Measurements from ENCODE around the gene WNT7A.
"Not testable (repeated sequence)": the region's sequence is repeated elsewhere in the genome, so short reads cannot be mapped to it uniquely, and the experiment has no call there.

The WNT7A gene

DNA sequence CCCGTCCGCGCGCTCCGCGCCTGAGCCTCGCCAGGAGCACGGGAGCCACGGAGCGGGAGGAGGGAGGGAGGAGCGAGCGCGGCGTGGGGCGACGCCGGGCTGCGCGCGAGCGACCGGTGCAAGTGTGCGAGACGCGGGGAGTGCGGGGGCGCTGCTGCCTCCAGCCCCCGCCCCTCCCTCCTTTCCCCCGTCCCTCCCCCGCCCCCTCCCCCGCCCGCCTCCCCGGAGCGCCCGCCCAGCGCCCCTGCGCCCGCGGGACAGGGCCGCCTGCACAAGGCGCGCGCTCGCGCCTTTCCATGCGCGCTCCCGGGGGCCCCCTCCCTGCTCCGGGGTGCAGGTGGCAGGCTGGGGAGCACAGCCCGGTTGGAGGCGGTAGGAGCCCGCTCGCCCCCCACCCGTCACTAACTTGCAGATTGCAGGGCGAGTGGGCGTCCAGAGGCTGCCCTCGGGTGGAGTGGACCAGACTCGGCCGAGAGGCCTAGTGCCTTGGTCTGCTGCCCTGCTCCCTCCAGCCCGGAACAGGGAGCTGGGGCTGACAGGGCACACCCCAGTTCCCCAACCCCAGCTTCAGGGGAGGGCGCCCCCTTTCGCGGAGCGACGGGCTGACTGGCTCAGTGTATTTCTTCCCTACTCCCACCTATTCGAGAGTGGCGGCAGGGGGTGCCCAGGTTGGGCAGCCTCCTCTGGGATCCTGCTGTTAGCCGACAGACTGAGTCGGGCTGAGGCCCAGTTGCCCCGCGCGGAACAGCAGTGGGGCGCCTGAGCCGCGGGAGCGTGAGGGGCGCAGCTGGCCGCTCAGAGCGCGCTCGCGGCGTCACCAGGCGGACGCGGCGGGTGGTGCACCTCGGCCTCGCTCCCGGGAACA lies at the start of gene WNT7A:
WNT7A (minus strand) TSS at position 126 of the 865 bp plus-strand sequence. CDS start 255 bp downstream, outside the sequence.
- peak; percentile 29 for DNase-seq (ENCODE audit: low spot score)

DNA sequence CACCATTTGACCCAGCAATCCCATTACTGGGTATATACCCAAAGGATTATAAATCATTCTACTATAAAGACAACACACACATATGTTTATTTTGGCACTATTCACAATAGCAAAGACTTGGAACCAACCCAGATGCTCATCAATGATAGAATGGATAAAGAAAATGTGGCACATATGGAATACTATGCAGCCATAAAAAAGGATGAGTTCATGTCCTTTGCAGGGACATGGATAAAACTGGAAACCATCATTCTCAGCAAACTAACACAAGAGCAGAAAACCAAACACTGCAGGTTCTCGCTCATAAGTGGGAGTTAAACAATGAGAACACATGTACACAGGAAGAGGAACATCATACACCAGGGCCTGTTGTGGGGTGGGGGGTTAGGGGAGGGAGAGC lies 48.9 kb upstream of the WNT7A start:
- not testable (repeated sequence) for DNase-seq (ENCODE audit: low spot score)

DNA sequence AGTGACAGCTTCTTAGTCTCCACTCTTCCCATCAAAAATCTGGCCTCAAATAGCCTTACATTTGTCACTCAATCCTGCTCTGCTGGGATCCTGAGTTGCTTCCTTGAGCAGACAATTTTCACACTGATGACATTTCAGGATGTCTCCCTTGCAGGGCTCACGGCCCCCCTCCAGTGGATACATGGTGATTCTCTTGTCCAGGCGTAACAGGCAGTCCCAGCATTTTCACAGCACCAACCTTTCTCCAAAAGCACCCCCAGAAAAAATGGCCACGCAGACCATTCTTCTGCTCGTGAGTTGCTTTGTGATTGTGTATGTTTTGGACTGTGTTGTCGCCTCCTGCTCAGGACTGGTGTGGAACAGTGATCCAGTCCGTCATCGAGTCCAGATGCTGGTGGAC lies 47.4 kb upstream of the WNT7A start:
- no peak for DNase-seq (ENCODE audit: low spot score)

DNA sequence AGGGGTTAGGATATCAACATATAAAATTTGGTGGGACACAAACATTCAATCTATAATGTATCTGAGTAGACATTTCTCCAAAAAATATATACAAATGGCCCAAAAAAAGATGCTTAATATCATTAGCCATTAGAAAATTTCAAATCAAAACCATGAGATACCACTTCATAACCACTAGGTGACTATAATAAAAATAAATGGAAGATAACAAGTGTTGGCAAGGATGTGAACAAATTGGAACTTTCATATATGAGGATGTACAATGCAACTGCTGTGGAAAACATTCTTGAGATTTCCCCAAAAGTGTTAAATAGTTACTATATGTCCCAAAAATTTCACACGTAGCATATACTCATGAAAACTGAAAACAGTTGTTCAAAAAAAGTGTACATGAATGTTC lies 36.5 kb upstream of the WNT7A start:
- DNase-seq (ENCODE audit: low spot score): no peak

DNA sequence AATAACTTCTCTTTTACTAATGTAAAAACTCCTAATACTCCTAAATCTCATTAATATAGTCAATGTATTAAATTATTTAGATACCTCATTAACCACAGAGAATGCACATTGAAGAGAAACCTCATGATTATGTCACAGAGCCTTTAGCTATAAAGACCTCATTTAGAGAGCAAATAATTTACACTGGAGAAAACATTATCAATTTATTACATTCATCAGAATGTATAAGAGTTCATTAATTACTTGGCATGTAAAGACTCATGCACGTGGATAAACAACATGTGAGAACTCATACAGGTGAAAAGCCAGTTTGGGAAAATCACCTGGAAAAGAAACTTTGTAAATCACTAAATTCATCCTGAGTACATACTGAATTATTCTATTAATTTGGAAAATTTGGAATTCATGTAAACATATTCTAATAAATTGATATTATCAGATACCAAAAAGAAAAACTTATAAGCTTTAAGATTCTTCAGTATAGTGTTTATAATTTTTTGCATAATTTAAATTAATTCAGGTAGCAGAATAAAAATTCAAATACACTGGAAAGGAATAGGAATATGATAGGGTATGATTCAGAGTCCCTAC lies 22.9 kb upstream of the WNT7A start:
- DNase-seq (ENCODE audit: low spot score): no peak

DNA sequence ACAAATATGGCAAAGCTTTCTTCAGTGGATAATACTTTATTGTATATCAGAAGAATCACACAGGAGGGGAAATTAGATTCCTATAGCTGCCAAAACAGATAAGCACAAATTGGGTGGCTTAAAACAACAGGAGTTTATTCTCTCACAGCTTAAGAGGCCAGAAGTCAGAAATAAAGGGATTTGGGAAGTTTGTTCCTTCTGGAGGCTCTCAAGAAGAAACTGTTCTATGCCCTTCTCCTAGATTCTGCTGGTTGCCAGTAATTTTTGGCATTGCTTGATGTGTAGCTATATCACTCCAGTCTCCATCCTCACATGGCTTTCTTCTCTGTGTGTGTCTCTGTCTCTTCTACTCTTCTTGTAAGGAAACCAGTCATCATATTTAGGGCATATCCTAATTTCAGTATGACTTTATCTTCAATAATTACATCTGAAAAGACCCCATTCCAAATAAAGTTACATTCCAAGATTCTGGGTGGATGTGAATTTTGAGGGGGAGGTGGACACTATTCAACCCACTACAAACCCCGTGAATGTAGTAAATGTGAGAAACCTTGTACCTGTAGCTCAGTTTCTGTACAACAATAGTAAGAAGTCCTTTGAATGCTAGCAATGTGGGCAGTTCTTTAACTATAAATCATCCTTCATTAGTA lies 22.2 kb upstream of the WNT7A start:
- DNase-seq (ENCODE audit: low spot score): no peak

DNA sequence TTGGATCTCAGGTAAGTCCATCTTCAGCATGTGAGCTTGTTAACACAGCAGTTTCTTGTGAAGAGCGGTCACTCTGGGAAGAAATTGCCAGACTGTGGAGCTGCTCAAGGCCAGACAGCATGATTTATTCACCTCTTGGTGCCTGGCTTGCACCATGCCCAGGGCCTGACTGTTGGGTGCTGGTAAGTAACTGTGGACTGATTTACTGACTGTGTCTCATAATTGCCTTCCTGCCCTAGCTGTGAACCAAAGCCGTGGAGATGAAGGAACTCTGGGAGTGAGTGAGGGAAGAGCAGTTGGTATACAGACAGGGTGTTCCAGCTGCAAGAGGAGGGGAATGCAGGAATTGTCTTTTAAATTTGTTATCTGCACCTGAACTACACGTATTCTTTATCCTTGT lies 18.5 kb upstream of the WNT7A start:
- no peak for DNase-seq (ENCODE audit: low spot score)

DNA sequence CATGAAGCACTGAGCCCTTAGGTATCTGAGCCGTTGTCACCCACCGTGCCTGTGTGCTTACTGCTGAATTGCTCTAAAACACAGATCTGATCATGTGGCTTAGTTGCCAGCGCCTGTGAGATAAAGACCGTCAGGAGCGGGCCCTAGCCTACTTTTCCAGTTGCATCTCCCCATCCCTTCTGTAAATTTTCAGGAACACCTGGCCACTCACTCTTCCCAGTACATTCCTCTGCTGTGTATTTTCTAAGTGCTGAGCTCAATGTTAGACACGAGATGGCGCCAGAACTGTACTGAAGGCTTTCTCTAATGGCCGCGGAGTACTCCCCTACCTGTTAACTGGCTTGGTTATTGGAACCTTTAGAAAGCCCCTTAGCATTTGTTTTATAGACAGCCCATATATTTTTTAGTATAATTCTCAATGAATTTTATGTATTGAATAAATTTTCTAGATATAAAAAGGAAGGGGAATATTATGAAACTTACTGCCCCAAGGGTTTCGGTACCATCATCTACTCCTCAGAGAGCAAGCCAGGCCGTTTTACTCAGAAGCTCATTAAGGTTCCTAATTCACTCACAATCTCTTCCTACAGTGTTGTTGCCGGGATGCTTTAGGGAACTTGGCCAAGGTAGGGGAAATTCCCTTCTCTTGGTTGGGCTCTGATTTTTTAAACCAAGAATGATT lies 16.7 kb upstream of the WNT7A start:
- DNase-seq (ENCODE audit: low spot score): no peak

DNA sequence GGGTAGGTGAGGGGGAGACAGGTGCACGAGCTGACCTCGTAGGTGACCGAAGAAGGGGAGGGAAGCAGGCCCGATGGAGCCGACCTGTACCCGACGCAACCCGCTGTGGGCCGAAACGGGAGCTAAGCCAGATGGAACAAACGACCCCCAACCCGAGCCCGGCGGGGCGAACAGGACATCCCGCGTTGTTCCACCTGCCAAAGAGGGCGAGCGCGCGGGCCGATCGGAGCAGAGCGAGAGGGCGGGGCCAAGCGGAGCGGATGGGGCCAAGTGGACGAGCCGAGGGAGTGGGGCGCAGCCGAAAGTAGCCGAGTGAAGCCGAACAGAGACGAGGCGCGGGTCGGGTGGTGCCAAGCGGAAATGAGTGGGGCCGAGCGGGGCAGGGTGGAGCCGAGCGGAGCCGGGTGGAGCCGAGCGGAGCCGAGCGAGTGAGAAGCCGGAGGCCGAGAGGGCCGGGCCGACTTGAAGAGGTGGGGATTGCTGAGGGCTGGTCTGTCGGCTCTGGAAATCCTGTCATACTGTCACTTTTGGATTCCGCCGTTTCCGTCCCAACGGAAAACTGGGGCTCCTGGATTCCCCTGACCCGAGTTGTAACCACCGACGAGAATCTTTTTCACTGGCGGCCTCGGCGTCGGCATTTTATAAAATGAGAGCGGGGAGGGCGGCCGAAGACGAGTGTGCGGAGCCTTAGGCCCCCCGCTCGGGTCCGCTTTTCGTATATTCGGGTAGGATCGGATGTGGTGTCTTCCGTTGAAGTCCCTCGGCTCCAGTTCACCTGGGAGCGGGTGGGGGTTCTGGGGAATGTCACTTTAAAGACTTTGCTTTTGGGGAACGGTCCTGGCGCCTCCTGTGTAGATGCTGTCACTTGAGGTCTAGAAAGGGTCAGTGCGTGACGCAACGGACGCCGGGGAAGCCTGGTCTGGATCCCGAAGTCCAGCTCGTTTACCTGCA lies 15.6 kb upstream of the WNT7A start:
- DNase-seq (ENCODE audit: low spot score): peak; percentile 84

DNA sequence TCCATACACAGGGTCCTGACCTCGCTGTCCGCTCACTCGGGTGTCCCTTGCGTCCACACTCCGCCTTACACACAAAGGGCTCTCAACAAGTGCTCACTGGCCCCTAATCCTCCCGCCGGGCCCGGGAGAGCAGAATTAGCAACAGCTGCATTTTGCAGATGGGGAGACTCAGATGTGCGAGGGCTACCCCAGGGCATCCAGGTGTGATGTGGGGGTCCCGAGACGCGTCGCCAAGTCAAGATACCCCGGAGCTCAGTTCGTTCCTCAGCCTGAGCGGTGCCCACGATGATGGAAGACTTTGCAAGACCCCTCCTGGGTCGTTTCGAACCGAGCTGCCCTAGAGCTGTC lies 14.9 kb upstream of the WNT7A start:
- DNase-seq (ENCODE audit: low spot score): no peak

DNA sequence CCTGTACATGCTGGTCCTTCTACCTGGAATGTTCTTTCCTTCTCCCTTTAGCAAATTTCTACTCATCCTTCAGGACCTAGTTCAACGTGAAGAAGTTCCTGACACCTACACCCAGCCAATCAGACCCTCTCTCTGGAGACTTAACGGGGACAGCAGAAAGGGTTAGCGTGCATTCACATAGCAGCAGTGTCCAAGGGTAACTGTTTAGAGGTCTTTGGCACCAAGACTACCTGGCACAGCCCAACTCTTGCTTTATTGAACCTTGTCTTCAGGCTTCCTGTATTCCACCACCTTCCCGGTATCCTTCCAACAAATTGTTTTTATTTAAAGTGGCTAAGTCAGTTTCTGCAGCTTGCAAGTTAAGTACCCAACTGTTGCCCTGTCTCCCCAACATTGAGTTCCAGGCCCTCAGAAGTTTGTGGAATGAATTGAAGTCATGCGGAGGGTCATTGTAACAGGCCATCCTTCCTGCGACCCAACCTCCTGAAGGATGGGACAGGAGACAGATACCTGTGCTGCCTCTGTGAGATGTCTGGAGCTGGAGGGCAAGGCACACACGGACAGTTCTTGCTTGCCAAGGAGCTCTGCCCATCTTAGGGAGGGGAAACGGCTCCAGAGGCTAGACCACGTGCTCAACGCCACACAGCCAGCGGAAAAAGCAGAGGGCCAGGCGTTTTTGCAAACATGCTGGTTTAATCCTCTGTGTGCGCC lies 14.4 kb upstream of the WNT7A start:
- DNase-seq (ENCODE audit: low spot score): no peak

DNA sequence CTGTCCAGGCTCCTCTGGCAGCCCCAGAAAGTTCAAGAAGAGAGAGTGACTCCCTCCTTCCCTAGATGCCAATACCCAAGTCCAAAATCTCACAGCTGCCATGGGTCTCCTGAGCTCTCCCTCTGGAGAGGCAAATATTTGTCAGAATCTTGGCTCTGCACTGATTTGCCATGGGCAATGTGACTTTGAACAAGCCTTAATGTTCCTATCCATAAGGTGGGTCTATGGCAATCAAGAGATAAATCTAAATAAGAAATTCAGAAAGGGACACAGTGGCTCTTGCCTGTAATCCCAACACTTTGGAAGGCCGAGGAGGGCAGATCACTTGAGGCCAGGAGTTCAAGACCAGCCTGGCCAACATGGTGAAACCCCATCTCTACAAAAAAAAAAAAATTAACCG lies 12.4 kb upstream of the WNT7A start:
- DNase-seq (ENCODE audit: low spot score): no peak

DNA sequence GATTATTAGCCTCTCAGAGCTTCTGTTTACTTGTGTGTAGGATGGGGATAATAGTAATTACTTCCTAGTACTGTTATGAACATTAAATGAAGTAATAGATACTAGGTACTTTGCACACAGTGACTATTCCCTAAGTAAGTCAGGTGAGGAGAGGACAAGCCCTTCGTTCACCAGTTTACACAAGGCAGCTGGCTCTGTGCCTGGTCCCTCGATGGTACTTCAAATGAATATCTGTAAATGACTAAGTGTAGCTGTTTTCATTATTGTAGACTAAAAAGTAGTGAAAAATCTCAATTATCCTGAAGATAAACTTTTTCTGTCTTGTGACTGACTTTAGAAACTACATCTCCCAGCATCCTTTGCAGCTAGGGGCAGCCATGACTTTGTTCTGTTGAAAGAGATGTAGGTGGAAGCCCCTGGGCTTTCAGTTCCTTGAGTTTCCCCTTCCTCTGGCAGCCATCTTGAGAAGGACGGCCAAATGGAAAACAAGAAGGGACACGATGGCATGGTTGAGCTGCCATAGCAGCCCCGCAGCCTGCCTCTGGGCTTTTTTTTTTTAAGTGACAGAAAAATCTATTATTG lies 11.7 kb upstream of the WNT7A start:
- no peak for DNase-seq (ENCODE audit: low spot score)

DNA sequence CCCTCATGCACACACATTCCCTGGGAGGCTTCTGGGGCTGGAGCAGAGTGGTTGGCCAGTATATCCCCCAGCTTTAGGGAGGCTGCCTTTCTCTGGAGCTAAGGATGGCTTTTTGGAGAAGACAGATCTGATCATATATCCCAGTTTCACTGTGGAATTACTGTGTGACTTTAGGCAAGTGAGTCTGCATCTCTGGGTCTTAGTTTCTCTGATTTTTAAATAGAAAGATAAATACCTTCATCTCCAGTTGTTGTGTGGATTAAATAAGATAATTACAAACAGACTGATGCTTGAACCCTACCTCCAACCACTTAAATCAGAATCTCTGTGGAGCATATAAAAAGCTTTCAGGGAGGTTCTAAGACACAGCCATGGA lies 11.1 kb upstream of the WNT7A start:
- no peak for DNase-seq (ENCODE audit: low spot score)

DNA sequence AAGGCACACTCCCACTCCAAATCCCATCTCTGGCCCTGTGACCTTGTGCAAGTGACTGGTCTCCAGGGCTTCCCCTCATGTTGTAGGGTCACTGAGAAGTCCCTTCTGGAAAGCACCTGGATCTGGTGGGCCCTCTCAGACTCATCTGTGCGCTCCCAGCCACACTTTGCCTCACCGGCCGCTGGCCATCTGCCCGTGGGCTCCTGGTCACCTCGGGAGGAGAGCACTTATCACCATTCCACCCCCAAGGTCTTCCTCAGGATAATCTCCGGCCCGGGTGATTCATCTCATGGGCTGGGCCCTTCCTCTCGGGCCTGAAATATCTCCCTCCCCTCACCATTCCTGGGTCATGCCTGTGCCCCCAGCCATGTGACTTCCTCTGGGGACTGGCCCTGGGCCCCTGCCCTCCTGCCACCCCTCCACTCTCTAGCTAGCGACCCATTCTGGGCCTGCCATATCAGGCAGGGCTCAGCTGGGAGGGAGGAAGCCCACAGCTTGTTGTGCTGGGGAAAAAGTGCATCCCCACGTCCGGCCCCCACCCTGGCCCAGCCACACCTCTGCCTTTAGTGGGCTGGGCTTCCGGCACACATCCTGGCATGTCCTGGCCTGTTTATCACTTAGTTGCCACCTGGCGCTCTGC lies 10.6 kb upstream of the WNT7A start:
- no peak for DNase-seq (ENCODE audit: low spot score)

DNA sequence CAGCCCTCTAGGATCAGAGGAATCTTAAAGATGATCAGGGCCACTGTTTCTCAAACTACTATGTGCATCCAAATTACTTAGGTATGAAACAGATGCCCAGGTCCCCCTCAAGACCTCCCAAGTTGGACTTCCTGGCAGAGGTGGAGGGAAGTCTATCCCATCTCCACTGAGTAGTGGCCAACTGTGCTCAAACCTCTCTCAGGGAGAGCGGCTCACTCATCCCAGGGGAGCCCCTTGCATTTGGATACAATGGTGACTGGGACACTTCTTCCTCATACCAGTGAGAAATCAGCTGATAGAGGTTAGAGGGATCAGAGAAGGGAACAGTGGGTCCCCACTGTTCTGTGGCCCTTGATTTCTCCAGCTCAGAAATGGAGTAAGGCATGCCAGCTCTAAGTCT lies 8.7 kb upstream of the WNT7A start:
- DNase-seq (ENCODE audit: low spot score): no peak

DNA sequence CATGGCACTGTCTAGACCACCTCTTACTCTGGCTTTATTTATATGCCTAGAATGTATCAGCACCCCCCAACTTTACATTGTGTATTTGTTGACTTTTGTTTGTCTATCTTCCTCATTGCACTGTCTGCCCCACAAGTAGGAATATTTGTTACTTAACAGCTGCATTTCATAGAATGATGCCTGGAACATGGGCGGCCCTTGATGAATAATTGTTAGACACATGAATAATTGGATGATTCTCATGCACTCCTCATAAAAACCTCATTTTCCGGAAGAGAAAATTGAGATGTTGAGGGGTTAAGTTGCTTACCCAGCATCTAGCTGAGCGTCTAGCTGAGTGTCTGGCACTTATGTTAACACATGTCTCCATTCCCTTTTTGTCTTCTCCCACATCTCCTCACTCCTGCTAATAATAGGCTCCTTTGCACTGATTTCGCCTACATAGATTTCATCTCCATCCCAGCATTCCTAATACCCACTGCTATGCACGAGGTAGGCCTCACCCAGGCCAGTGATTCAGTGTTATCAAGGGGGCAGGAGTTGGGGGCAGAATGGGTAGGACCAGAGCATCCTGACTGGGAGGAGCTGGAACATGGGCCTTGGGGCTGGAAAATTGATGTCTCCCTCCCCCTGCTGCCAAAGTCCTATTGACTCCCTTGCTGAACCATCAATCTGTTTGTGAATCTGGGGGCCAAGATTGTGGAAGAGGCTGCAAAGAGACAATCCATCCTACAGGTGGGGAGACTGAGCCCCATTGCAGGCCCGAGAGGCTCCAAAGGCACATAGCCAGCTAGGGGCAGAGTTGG lies 7.8 kb upstream of the WNT7A start:
- DNase-seq (ENCODE audit: low spot score): no peak

DNA sequence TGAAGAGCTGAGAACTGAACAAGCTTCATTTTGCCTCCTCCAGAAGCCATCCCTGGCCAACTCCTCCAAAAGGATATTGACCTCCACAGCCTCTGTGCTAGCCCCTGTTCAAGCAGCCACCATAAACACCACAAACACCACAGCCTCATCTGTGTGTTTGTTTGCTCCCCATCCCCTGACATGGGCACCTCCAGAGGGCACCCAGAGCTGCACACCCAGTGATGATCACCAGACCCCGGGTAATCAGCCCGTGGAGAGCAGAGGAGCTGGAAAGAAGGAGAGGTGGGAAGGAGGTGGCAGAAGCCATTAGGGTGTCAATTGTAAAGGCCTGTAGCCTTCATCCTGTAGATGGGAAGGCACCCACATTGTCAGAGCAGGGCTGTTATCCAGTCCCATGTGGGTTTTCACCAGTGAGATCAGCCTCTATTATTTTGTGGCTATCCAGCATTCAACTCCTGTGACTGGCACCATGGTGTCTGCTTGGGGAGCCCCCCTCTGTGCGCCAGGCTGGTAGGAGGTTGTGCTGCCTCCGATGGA lies 6.8 kb upstream of the WNT7A start:
- DNase-seq (ENCODE audit: low spot score): no peak

DNA sequence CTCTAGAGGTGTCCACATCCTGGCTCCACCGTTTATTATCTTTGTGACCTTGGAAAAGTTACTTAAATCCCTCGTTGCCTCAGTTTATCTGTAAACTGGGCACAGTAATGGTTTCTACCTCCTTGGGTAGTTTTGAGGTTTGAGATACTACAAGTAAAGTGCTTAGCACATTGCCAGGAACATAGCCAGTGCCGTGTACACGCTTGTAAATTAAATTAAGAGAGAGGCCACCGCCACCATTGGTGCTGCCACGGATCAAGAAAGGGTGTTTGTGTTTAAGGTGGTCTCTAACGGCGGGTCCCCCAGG lies 5.8 kb upstream of the WNT7A start:
- no peak for DNase-seq (ENCODE audit: low spot score)

Measured in hepatic stellate cell (primary cell).